Stimulated activated CD4-positive, alpha-beta T cell treated with anti-CD3 and anti-CD28 coated beads, TNF-alpha, amount 100 ng/mL, for 4 hours (primary cell): Measurements from ENCODE around the gene CES4A.
"Not testable (repeated sequence)": the region's sequence is repeated elsewhere in the genome, so short reads cannot be mapped to it uniquely, and the experiment has no call there.

Source experiments
- DNase-seq, 3 experiments: peaks; one replicate each; pipeline ENCODE4 v3.0.0-alpha.2; 2020; ENCODE audit warnings: low read depth in 3 of 3

Gene CES4A

DNA sequence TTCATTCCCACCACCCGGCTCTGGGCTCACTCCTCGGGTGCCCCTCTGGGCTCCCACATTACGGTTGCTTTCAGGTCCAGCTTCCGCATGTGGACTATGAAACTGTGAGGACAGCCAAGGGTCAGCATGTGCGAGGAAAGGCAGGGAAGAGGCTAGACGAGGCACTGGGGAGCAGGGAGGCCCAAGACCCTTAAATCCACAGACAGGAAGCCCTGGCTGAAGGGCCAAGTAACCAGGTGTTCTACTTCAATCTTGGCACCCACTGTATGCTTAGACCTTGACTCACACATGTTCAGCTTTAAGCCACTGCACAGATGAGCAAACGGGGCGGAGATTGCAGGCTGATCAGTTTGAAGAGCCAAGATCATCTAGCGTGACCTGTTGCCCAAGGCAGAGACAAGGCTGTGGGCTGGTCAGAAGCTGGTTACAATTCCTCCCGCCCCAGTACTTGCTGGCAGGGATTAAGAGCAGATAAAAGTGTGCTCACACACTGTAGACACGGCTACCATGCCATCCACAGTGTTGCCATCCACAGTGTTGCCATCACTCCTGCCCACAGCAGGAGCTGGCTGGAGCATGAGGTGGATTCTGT, at the start of gene CES4A:
TSS of gene CES4A (plus strand) at position 393 of the 592 bp plus-strand sequence. CDS start at position 577, 184 bp downstream.
- DNase-seq, result no peak

DNA sequence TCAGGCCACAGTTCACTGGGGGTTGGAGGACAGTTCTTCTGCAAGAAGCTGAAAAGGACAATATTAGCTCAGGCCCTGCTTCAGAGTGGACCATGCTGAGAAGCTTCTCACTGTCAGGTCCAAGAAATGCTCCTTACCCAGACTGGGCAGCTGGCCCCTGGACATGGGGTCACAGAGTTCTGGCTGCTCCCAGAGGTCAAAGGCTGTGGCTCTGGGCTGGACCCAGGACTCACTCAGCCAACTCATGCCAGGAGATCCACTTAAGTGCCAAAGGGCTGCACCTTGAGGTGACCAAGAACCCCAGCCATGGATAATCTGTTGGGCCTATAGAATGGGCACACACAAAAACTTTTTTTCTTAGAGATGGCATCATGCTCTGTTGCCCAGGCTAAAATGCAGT, 49.0 kb upstream of the CES4A start:
- DNase-seq, result no peak

DNA sequence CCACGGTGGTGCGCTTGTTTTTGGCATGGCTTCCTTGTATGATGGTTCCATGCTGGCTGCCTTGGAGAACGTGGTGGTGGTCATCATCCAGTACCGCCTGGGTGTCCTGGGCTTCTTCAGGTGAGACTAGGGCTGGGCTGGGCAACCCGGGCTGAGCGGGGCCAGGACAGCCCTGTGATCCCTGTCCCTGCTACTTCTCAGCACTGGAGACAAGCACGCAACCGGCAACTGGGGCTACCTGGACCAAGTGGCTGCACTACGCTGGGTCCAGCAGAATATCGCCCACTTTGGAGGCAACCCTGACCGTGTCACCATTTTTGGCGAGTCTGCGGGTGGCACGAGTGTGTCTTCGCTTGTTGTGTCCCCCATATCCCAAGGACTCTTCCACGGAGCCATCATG, 48.2 kb upstream of the CES4A start:
- DNase-seq, result no peak

DNA sequence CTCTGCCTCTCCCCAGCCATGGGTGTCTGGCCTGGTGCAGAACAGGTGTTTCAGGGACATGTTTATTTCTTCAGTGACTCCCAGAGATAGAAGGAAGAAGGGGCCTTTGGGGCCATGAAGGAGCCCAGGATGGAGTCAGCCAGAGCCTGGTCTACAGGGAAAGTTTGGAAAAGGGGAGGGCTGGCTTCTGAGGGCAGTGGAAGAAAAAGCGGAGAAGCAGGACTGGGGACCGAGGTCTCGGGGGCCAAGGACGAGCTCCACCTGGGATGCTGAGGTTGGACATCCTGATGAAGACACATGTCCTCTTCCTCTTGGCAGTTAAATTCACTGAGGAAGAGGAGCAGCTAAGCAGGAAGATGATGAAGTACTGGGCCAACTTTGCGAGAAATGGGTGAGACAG, 45.4 kb upstream of the CES4A start:
- DNase-seq, result no peak

DNA sequence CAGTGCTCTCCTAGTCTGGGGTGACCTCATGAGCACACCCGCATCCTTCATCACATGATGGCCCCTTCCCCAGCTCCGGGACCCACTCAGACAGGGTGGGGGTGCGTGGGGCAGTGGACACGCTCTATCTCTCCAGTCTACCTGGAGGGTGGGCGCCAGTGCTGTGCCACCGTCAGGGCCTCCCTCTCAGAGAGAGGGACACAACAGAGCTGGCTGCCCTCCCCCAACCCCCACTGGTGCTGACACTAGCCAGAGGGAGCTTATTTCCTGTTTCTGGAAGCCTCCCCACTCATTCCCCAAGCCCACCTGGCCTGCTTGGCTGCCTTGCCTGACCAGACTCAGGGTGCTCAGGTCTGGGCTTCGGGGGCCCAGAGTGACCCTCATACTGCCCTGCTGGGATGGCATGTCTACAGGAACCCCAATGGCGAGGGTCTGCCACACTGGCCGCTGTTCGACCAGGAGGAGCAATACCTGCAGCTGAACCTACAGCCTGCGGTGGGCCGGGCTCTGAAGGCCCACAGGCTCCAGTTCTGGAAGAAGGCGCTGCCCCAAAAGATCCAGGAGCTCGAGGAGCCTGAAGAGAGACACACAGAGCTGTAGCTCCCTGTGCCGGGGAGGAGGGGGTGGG, 44.8 kb upstream of the CES4A start:
- no peak for DNase-seq

DNA sequence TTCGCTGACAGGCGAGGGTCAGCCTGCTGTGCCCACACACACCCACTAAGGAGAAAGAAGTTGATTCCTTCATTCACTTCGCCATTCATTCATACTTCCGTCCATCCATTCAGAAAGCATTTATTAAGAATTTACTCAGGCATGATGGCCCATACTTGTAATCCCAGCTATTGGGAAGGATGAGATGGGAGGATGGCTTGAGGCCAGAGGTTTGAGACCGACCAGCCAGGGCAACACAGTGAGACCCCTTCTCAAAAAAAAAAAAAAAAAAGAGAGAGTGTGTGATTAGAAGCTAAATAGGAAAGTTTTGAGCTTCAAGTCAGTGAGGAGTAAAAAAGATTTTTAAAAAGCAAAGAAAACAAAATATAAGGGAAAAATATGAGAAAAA, 44.3 kb upstream of the CES4A start:
- no peak for DNase-seq

DNA sequence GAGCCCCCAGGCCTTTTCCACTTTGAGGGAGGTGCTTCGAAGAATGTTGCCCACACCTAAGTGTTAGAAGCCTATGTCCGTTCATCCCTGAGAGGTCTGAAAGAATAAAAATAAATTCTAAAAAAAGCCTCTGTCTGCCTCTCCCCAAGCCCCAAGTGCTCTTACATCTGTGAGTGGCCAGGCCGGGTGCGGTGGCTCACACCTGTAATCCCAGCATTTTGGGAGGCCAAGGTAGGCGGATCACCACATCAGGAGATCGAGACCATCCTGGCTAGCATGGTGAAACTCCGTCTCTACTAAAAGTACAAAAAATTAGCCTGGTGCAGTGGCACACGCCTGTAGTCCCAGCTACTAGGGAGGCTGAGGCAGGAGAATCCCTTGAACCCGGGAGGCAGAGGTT, 43.4 kb upstream of the CES4A start:
- DNase-seq, result not testable (repeated sequence)

DNA sequence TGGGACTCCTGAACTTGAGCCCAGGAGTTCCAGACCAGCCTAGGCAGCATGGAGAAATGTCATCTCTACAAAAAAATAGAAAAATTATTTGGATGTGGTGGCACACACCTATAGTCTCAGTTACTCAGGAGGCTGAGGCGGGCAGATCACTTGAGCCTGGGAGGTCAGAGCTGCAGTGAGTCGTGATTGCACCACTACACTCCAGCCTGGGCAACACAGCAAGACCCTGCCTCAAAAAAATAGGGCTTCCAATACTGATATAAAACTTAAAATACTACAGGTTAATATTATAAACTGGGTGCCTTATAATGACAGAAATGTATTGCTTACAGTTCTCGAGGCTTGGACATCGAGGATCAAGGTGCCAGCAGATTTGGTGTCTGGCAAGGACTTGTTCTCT, 42.5 kb upstream of the CES4A start:
- no peak for DNase-seq

DNA sequence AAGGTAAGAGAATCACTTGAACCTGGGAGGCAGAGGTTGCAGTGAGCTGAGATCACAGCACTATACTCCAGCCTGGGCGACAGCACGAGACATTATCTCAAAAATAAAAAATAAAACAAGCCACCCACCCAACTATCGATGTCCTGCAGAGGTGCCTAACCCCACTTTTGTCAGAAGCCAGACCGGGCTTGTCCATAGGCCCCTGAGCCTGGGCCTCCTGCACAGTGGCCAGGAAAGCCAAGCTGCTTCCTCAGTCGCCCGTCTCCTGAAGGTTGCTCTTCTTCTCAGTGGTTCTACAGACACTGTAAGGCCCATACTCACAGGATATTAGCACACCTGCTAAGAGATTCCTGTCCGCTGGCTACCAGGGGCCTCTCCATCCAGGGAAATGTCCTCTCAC, 41.8 kb upstream of the CES4A start:
- DNase-seq, result no peak

DNA sequence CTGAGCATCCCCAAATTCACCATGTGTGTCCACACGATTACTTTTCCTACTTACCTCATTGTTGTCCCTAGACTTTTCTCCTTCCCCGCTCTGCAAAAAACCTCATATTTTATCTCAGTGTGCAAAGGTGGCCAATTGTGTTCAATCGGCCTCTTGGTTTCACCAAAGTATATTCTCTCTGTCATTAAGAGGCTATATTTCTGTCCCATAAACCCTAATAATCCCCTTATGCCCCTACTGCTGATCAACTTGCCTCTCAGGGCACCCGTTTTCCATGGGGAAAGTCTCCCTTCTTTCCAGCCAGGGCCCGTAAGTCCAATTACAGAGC, 41.5 kb upstream of the CES4A start:
- DNase-seq, result no peak

DNA sequence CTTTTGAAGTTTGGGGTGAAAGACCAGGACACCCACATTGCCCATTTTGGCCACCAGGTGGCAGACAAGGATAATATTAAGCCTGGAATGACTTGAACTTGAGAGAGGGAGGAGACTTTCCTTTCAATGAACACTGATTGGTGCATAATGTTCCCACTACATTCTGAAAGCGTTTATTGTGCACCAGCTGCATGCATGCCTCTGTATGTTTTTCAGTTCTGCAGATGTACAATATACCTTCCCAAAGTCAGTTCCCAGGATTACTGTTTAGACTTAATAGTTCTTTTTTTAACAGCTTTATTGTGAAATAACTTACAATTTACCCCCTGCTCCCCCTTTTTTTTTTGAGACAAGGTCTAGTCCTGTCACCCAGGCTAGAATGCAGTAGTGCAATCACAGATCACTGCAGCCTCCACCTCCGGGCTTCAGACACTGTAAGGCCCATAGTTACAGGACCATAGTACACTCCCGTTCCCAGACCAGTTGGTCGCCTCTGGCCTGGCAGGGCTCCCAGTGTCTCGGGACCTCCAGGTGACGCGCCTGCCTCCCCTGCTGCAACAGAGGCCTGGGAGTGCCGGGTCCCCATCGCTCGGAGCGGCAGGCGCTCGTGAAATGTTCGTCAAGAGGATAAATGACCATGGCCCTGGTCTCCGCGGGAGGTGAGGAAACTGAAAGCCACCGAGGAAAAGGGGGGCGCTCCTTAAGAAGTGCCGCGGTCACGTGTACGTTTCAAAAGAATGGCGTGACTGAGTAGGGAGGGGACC, 40.9 kb upstream of the CES4A start:
- peak; percentile 62 to 79 (median 71) for DNase-seq

DNA sequence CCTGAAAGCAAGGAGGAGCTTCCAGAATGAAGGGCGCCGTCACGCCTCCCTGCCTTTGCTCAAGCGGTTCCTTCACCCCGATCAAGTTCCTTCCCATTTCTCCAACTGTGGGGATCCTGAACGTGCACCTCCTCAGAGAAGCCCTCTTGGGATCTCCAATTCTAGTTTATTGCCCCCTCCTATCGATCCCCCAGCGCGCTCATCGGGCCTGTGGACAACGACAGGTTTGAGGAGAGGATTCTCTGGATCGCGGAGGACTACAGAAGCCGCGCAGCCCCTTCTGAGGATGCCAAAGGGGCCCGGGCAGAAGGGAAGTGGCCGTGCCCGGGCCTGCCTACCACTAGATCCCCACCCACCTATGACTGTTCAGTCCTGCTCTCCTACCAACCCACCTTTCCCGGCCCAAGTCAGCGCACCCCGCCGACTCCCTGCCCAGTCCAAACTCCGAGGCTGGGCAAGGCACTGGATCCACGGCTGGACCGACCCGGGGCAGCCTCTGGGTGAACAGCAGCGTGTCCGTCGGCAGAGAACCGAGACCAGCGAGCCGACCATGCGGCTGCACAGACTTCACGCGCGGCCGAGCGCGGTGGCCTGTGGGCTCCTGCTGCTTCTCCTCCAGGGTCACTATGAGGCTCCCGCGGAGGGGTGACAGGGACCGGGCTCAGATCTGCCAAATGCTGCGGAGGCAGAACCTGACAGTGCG, 40.1 kb upstream of the CES4A start:
- no peak for DNase-seq

DNA sequence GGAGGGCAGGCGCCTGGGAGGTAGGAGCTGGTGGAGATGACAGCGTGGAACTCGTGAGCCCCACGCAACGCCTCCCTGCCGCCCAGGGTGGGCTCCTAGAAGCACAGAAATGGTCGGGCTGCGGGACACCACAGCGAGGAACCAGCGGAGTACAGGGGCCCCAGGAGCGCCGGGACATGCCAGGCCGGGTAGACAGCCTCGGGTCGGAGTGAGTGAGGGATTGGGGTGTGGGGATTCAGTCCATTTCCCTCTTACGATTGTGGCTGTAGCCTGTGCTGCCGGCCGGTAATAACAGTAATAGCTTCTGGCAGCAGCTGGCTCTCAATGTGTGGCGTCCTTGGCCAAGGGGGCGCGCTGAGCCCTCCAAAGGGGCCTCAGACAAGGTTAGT, 39.6 kb upstream of the CES4A start:
- DNase-seq, result no peak

DNA sequence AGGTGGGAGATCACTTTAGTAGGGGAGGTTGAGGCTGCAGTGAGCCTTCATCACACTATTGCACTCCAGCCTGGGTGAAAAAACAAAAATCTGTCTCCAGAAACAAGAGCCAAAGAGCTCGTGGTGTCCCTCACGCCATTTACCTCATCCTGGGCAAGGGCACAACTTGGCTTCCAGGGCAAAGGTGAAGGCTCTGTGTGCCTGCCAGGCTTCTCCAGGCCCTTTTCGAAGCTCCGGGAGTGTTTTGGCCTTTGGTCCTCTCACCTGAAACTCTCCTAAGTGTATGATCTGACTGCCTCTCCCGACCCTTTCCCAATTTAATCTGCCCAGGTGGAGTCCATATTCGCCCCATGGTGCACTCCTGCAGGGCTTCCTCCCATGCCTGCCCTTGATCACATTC, 38.9 kb upstream of the CES4A start:
- DNase-seq, result no peak

DNA sequence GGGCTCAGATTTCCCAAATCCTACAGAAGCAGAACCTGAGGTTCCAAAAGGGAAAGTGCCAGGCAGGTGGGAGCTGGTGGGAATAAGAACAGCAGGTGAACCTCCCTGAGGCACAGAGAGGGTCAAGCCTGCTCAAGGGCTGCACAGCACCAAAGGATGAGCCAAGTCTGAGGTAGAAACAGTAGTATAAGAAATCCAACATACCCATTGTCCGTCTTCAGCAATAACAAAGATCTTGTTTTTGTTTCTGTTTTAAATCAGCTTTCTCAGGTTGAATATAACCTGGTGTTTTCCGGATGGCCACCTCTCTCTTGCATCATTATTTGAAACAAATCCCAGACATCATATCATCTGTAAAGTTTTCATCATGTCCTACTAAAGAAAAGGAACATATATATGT, 38.0 kb upstream of the CES4A start:
- DNase-seq, result no peak

DNA sequence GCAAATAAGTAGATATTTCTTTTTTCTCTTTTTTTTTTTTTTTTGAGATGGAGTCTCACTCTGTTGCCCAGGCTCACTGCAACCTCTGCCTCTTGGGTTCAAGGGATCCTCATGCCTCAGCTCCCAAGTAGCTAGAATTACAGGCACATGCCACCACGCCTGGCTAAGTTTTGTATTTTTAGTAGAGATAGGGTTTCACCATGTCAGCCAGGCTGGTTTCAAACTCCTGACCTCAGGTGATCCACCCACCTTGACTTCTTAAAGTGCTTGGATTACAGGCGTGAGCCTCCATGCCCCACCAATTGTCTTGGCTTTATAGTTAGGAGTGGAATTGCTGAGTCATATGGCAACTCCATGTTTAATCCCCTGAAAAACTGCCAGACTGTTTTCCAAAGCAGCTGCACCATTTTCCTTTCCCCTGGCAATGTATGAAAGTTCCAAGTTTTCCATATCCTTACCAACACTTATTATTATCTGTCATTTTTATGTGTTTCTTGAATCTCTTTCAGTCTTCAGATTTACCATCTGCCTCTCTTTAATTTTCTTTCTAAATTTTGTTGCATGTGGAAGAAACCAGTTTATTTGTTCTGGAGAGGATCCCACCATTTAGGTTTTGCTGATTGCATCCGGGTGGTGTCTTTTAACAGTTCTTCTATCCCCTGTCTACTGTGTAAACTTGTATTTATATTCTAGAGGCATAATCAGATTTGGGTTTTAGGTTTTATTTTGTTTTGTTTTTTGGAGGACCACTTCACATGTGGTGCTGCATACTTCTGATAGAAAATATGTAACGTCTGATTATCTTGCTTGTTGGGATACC, 37.2 kb upstream of the CES4A start:
- DNase-seq, result no peak

DNA sequence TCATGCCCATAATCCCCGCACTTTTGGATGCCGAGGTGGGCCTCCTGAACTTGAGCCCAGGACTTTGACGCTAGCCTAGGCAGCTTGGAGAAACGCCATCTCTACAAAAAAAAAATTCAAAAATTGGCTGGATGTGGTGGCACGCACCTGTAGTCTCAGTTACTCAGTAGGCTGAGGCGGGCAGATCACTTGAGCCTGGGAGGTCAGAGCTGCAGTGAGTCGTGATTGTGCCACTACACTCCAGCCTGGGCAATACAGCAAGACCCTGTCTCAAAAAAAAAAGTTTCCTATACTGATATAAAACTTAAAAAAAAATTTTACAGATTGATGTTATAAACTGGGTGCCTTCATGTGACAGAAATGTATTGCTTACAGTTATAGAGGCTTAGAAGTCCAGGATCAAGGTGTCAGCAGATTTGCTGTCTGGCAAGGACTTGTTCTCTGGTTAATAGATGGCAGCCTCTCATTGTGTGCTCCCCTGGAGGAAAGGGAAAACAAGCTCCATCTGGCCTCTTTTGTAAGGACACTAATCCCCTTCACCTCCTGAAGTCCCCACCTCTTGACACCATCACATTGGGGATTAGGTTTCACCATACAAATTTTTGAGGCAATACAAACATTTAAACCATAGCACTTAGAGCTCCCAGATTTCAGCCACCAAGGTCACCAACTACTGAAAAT, 35.8 kb upstream of the CES4A start:
- no peak for DNase-seq

DNA sequence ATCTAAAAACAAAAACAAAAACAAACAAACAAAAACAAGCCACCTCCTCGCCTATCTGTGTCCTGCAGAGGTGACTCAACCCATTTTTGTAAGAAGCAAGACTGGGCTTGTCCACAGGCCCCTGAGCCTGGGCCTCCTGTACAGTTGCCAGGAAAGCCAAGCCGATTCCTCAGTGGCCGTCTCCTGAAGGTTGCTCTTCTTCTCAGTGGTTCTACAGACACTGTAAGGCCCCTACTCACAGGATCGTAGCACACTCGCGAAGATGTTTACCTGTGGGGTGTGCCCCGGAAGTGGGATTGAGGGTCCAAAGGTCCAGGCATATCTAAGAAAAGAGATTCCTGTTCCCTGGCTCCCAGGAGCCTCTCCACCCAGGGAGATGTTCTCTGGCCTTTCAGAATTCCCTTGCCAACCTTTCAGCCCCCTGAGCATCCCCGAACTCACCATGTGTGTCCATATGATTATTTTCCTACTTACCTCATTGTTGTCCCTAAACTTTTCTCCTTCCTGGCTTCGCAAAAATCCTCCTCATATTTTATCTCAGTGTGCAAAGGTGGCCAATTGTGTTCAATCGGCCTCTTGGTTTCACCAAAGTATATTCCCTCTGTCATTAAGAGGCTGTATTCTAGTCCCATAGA, 34.8 kb upstream of the CES4A start:
- no peak for DNase-seq

DNA sequence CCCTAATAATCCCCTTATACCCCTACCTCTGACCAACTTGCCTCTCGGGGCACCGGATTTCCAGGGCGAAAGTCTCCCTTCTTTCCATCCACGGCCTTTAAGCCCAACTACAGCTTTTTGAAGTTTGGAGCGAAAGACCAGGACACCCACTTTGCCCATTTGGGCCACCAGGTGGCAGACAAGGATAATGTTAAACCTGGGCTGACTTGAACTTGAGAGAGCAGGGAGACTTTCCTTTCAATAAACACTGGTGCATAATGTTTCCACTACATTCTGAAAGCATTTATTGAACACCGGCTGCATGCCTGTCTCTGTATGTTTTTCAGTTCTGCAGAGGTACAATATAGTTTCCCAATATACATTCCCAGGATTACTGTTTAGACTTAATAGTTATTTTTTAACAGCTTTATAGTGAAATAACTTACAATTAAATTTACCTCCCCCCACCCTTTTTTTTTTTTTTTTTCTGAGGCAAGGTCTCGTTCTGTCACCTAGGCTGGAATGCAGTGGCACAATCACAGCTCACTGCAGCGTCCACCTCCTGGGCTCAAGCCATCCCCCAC, 34.2 kb upstream of the CES4A start:
- DNase-seq, result peak; percentile 50 to 65 (median 59)

DNA sequence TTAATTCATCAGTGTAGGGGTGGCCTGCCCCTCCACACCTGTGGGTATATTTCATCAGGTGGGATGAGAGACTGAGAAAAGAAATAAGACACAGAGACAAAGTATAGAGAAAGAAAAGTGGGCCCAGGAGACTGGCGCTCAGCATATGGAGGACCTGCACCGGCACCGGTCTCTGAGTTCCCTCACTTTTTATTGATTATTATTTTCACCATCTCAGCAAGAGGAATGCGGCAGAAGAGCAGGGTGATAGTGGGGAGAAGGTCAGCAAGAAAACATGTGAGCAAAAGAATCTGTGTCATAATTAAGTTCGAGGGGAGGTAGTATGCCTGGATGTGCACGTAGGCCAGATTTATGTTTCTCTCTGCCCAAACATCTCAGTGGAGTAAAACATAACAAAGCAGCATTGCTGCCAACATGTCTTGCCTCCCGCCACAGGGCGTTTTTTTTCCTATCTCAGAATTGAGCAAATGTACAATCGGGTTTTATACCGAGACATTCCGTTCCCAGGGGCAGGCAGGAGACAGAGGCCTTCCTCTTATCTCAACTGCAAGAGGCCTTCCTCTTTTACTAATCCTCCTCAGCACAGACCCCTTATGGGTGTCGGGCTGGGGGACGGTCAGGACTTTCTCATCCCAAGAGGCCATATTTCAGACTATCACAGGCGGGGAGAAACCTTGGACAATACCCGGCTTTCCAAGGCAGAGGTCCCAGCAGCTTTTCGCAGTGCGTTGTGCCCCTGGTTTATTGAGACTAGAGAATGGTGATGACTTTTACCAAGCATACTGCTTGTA, 32.8 kb upstream of the CES4A start:
- not testable (repeated sequence) for DNase-seq
